GM12878 (cell line): ENCODE results near the gene RFX5. TPM values are rescaled to one million over a fixed set of nuclear protein-coding genes. Genes with fewer than 3 reads are reported as not detected.

Experiments
- ATAC-seq: fragments of 200-7000 bp; cut with Tn5 transposase; 3 replicates; pipeline ENCODE4 v1.9.1; 2020; ENCODE audit warnings: mild to moderate bottlenecking, moderate library complexity
- BruUV-seq: library from RNA; stranded (reverse); fragments of 400-500 nt; replicated peaks from 2 replicates; lab custom pipeline; 2021; lab: Mats Ljungman, UMichigan
- CTCF ChIA-PET: fragments of 300-600 bp; sonication (Branson Sonifier 250); formaldehyde crosslinking; extraction: SDS; loops from one replicate; lab custom pipeline; 2021; ENCODE audit warnings: inconsistent platforms; lab: Yijun Ruan, JAX
- POLR2A ChIA-PET: fragments of 350-600 bp; formaldehyde crosslinking; extraction: SDS; loops from one replicate; lab custom pipeline; 2021; ENCODE audit warnings: inconsistent platforms; lab: Charles Lee
- RAD21 ChIA-PET: fragments of 300-600 bp; sonication (Branson Sonifier 250); formaldehyde crosslinking; loops from one replicate; lab custom pipeline; 2023; ENCODE audit warnings: antibody characterized with exemption; ENCODE audit not compliant: unreplicated experiment; lab: Charles Lee
- SMC1A ChIA-PET: fragments of 300-600 bp; sonication (Branson Sonifier 250); formaldehyde crosslinking; loops from one replicate; lab custom pipeline; 2023; ENCODE audit not compliant: unreplicated experiment, uncharacterized antibody; lab: Charles Lee
- DNase-seq: peaks from one replicate; pipeline ENCODE4 v3.0.0-alpha.2; 2011; ENCODE audit warnings: low read depth, low spot score
- FAIRE-seq: peaks from 3 replicates; lab custom pipeline; 2011; peaks lifted over from hg19 to GRCh38; lab: Jason Lieb, UNC
- H2AFZ ChIP-seq: 2 replicates; pipeline ENCODE4 v1.6.0; 2011; ENCODE audit warnings: low read depth, low read length, control low read depth; ENCODE audit not compliant: control insufficient read depth
- H3K27ac ChIP-seq: 2 replicates; pipeline ENCODE4 v1.5.1; 2011; ENCODE audit warnings: control low read depth; ENCODE audit not compliant: control insufficient read depth, insufficient read depth
- H3K27me3 ChIP-seq, 2 experiments: replicated peaks in 1 of 2; 2 replicates each; pipeline versions ENCODE4 v1.6.0 to v1.6.1; 2011; ENCODE audit warnings: low read length in 1 of 2; ENCODE audit not compliant: control insufficient read depth in 2 of 2, insufficient read depth in 2 of 2
- H3K36me3 ChIP-seq, 2 experiments: 2 replicates each; pipeline ENCODE4 v1.5.1; 2011; ENCODE audit warnings: low read length in 1 of 2; ENCODE audit not compliant: control insufficient read depth in 2 of 2, insufficient read depth in 2 of 2
- H3K4me1 ChIP-seq: 2 replicates; pipeline ENCODE4 v1.6.1; 2011; ENCODE audit warnings: mild to moderate bottlenecking, low read length, moderate library complexity, mixed read lengths; ENCODE audit not compliant: control insufficient read depth, insufficient read depth
- H3K4me2 ChIP-seq: 2 replicates; pipeline ENCODE4 v1.6.0; 2011; ENCODE audit warnings: control low read depth; ENCODE audit not compliant: control insufficient read depth, insufficient read depth
- H3K4me3 ChIP-seq: fragments of 200-600 bp; sonication (generic); 2 replicates; pipeline ENCODE4 v1.5.1; 2016
- H3K79me2 ChIP-seq: 2 replicates; pipeline ENCODE4 v1.6.0; 2011; ENCODE audit warnings: low read length; ENCODE audit not compliant: control insufficient read depth, insufficient read depth
- H3K9ac ChIP-seq: 2 replicates; pipeline ENCODE4 v1.8.0; 2011; ENCODE audit warnings: low read length, control low read depth, mixed read lengths; ENCODE audit not compliant: control insufficient read depth, insufficient read depth
- H3K9me3 ChIP-seq: replicated peaks from 3 replicates; pipeline ENCODE4 v1.5.1; 2011; ENCODE audit warnings: mild to moderate bottlenecking, low read length; ENCODE audit not compliant: control insufficient read depth, insufficient read depth
- H4K20me1 ChIP-seq: 2 replicates; pipeline ENCODE4 v1.6.0; 2011; ENCODE audit not compliant: control insufficient read depth, insufficient read depth
- POLR2A ChIP-seq: IDR thresholded peaks from 2 replicates; pipeline ENCODE4 v1.6.1; 2011; ENCODE audit warnings: low read depth, mild to moderate bottlenecking, low read length
- SUPT20H ChIP-seq: IDR thresholded peaks from 2 replicates; pipeline ENCODE4 v1.6.1; 2011; ENCODE audit warnings: low read depth, mild to moderate bottlenecking, low read length, moderate library complexity, borderline replicate concordance; ENCODE audit not compliant: control insufficient read depth
- WRNIP1 ChIP-seq: IDR thresholded peaks from 2 replicates; pipeline ENCODE4 v1.6.1; 2011; ENCODE audit warnings: low read depth, low read length, improper control_type of control experiment, borderline replicate concordance
- WGBS: methylation state at CpG from one replicate; pipeline ENCODE4 v1.1.6; 2016; ENCODE audit warnings: low lambda C conversion rate; ENCODE audit not compliant: insufficient replicate concordance, insufficient coverage; ENCODE audit errors: missing lambda C conversion rate; 5-methylcytosine and 5-hydroxymethylcytosine counted together
- in situ Hi-C: fragments of 300-500 bp; cut with MboI; formaldehyde crosslinking; loops from 9 replicates; pipeline ENCODE4 v1.14.3; 2018; ENCODE audit warnings: mixed read lengths
- intact Hi-C: fragments of 100-400 bp; cut with micrococcal nuclease; formaldehyde crosslinking; loops from one replicate; pipeline ENCODE4 v1.14.2; 2022; ENCODE audit not compliant: unreplicated experiment
- polyA plus RNA-seq, 11 experiments: library from polyadenylated mRNA; depleted of rRNA in 4 of 11; unstranded in 6 of 11; stranded (reverse) in 5 of 11; fragments of >200 nt; fragmentation: Nextera tagmentation in 4 of 11; fragmentation: Illumina TruSeq in 1 of 11; extraction: Ambion mirVana in 4 of 11; extraction: Trizol in 1 of 11; gene quantifications; 1 replicate in 1 of 11; 2 replicates in 10 of 11; pipeline versions ENCODE4 v1.2.1 to v1.2.3, GENCODE V29; 2011 to 2016; ENCODE audit warnings: inconsistent platforms in 2 of 11, missing spikeins in 2 of 11, low read depth in 1 of 11
- total RNA-seq, 4 experiments: library from RNA; depleted of rRNA in 3 of 4; stranded (reverse); fragments of >200 nt in 3 of 4; fragmentation: Illumina TruSeq in 1 of 4; extraction: Trizol in 1 of 4; gene quantifications; 2 replicates each; pipeline versions ENCODE4 v1.2.1 to v1.2.3, GENCODE V29; 2013 to 2021
- TF ChIP-seq, protein P1 (sequence below): fragments of 450-650 bp; formaldehyde crosslinking; IDR thresholded peaks from 2 replicates; pipeline ENCODE4 v1.4.0; 2020; ENCODE audit warnings: mild to moderate bottlenecking, moderate library complexity

The RFX5 gene
- total and polyA plus RNA-seq, 10 of the 15 experiments (the other 5 are each of a cell fraction or from before 2014, with no cell fraction given): 14.1 to 198 (median 124) TPM

DNA sequence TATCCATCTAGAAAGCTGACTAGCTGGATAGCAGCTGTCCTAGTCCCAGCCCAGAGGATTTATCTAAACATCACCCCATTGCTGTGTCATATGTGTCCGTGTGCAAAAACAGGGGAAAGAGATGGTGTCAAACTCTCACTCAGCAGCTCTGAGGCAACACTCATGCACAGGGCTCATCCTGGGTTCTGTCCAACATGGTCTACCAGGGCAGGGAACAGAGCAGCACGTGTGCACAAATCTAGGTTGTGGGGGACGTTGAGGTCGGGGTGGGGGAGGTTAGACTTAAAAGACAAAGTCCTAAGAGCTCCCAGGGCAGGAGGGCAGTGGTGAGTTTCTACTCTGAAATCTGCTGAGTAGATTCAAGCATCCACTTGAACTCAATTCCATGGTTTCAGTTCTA is 36.0 kb downstream of the RFX5 start:
- BruUV-seq: no TSS peak
- FAIRE-seq: no peak
- no peak for DNase-seq
- no peak overlapping the region for H3K4me3 ChIP-seq
- SMC1A ChIA-PET: interaction anchor here (0.8 to 3.8 kb wide), 8 partner anchors 10 to 87 kb away, joined by 3 to 15 read pairs (median 4); no protein-coding TSS in a partner anchor
- H3K27ac ChIP-seq: no peak overlapping the region
- ATAC-seq: no peak
- TF ChIP-seq WRNIP1 (no peak), POLR2A (peak; percentile 17; the same call in 1 of the 2 replicates), SUPT20H (no peak)
- TF ChIP-seq, protein P1, sequence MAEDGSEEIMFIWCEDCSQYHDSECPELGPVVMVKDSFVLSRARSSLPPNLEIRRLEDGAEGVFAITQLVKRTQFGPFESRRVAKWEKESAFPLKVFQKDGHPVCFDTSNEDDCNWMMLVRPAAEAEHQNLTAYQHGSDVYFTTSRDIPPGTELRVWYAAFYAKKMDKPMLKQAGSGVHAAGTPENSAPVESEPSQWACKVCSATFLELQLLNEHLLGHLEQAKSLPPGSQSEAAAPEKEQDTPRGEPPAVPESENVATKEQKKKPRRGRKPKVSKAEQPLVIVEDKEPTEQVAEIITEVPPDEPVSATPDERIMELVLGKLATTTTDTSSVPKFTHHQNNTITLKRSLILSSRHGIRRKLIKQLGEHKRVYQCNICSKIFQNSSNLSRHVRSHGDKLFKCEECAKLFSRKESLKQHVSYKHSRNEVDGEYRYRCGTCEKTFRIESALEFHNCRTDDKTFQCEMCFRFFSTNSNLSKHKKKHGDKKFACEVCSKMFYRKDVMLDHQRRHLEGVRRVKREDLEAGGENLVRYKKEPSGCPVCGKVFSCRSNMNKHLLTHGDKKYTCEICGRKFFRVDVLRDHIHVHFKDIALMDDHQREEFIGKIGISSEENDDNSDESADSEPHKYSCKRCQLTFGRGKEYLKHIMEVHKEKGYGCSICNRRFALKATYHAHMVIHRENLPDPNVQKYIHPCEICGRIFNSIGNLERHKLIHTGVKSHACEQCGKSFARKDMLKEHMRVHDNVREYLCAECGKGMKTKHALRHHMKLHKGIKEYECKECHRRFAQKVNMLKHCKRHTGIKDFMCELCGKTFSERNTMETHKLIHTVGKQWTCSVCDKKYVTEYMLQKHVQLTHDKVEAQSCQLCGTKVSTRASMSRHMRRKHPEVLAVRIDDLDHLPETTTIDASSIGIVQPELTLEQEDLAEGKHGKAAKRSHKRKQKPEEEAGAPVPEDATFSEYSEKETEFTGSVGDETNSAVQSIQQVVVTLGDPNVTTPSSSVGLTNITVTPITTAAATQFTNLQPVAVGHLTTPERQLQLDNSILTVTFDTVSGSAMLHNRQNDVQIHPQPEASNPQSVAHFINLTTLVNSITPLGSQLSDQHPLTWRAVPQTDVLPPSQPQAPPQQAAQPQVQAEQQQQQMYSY (CRISPR knock-in tag): no peak
- TF ChIP-seq, all 136 proteins: peak for 1
- H3K36me3 ChIP-seq: peaks cover 21 to 50% of the 10 kb centered on the region in 2 experiments
- H3K79me2 ChIP-seq: no peaks in the 10 kb centered on the region
- H3K27me3 ChIP-seq: no peaks in the 10 kb centered on the region
- H2AFZ ChIP-seq: no peak overlapping the region
- intact Hi-C loops: no loop called here
- RAD21 ChIA-PET: interaction anchor here (1.8 to 2.8 kb wide), 2 partner anchors 10 to 30 kb away, joined by 7 to 18 read pairs; no protein-coding TSS in a partner anchor
- H3K4me2 ChIP-seq: no peak overlapping the region
- H3K9ac ChIP-seq: no peak overlapping the region
- in situ Hi-C loops: no loop called here
- CTCF ChIA-PET: interaction anchor here (0.8 to 4.1 kb wide), 10 partner anchors 10 to 211 kb away, joined by 3 to 32 read pairs (median 4); partner anchors contain the start of genes PI4KB and PSMD4
- POLR2A ChIA-PET: interaction anchor here (0.6 to 4.8 kb wide), 5 partner anchors 10 to 538 kb away, joined by 3 to 19 read pairs (median 4); partner anchors contain the start of gene PI4KB
- H3K4me1 ChIP-seq: no peaks in the 10 kb centered on the region
- H3K9me3 ChIP-seq: no peaks in the 10 kb centered on the region
- 0 out of 2 replicates have a peak, but pooled peaks cover 4% of the 10 kb centered on the region for H4K20me1 ChIP-seq
- 73% methylated on average over 4 of the region's 4 CpGs for WGBS
